CD4-positive, CD25-positive, alpha-beta regulatory T cell (primary cell): ENCODE data around the gene L2HGDH. TPM values are rescaled to one million over a fixed set of nuclear protein-coding genes. Genes with fewer than 3 reads are reported as not detected.
A peak's percentile ranks its signal among the peaks of the same experiment; 100 is the strongest.

Experiments
- ATAC-seq, 2 donors: fragments of 150-1000 bp; cut with Tn5 transposase; one replicate each; pipeline ENCODE4 v1.10.0; 2021; ENCODE audit warnings: low read depth in 2 of 2, moderate number of reproducible peaks in 2 of 2, moderate library complexity in 1 of 2
- DNase-seq, 3 donors: peaks; one replicate each; pipeline versions ENCODE4 v3.0.0 to v3.0.0-alpha.2; 2012 to 2022; ENCODE audit warnings: mixed read lengths in 1 of 3
- H3K27ac ChIP-seq: one replicate; pipeline ENCODE4 v1.7.0; 2013; ENCODE audit warnings: mild to moderate bottlenecking, low read length; ENCODE audit not compliant: insufficient read depth, poor library complexity, severe bottlenecking
- H3K27me3 ChIP-seq: one replicate; pipeline ENCODE4 v1.7.0; 2013; ENCODE audit warnings: low read length; ENCODE audit not compliant: control insufficient read depth, insufficient read depth
- H3K36me3 ChIP-seq: one replicate; pipeline ENCODE4 v1.7.0; 2013; ENCODE audit warnings: mild to moderate bottlenecking, low read length, moderate library complexity; ENCODE audit not compliant: control insufficient read depth, insufficient read depth
- H3K4me1 ChIP-seq: 2 replicates; pipeline ENCODE4 v1.7.0; 2013; ENCODE audit warnings: mild to moderate bottlenecking, low read length; ENCODE audit not compliant: insufficient read depth, control insufficient read depth, poor library complexity, severe bottlenecking
- H3K4me3 ChIP-seq: one replicate; pipeline ENCODE4 v1.7.0; 2013; ENCODE audit warnings: low read depth, mild to moderate bottlenecking, low read length, moderate library complexity
- H3K9me3 ChIP-seq, 2 experiments: 1 replicate in 1 of 2; 2 replicates in 1 of 2; pipeline ENCODE4 v1.7.0; 2013; ENCODE audit warnings: low read length in 2 of 2, mild to moderate bottlenecking in 1 of 2, moderate library complexity in 1 of 2; ENCODE audit not compliant: control insufficient read depth in 2 of 2
- H3K27ac Mint-ChIP-seq, 3 donors: one replicate each; pipeline ENCODE4 v1.8.0; 2020 to 2022; ENCODE audit warnings: mild to moderate bottlenecking in 3 of 3, mixed read lengths in 3 of 3, moderate library complexity in 2 of 3
- H3K27me3 Mint-ChIP-seq: one replicate; pipeline ENCODE4 v1.8.0; 2022; ENCODE audit warnings: mild to moderate bottlenecking, mixed read lengths
- H3K36me3 Mint-ChIP-seq: one replicate; pipeline ENCODE4 v1.8.0; 2020; ENCODE audit warnings: mixed read lengths
- H3K4me1 Mint-ChIP-seq, 4 donors: one replicate each; pipeline ENCODE4 v1.8.0; 2020 to 2022; ENCODE audit warnings: mixed read lengths in 4 of 4, mild to moderate bottlenecking in 1 of 4
- H3K4me3 Mint-ChIP-seq, 4 donors: one replicate each; pipeline ENCODE4 v1.8.0; 2020 to 2022; ENCODE audit warnings: mild to moderate bottlenecking in 4 of 4, mixed read lengths in 4 of 4, moderate library complexity in 3 of 4
- H3K9me3 Mint-ChIP-seq, 7 donors: one replicate each; pipeline ENCODE4 v1.8.0; 2020 to 2022; ENCODE audit warnings: mixed read lengths in 7 of 7, mild to moderate bottlenecking in 3 of 7, moderate library complexity in 2 of 7
- polyA plus RNA-seq, 4 donors: library from polyadenylated mRNA; unstranded; fragments of 300-500 nt; fragmentation: Illumina TruSeq; gene quantifications; one replicate each; pipeline ENCODE4 v1.2.3, GENCODE V29; 2021
- total RNA-seq: library from RNA; stranded (reverse); gene quantifications from one replicate; pipeline ENCODE4 v1.2.3, GENCODE V29; 2022

L2HGDH gene
- total and polyA plus RNA-seq, 5 donors from 2014 or later, result 2.2 to 3.7 (median 3.2) TPM

GRCh38 chr14:50233166-50233950, 78.7 kb downstream of the L2HGDH start:
- Mint-ChIP-seq H3K36me3 (peaks cover 6% of the 10 kb centered on the region), H3K27ac (peak overlapping the region; percentile 44 to 63 (median 46)), H3K4me1 (peaks cover 22 to 41% (median 30%) of the 10 kb centered on the region in 4 donors), H3K9me3 (peaks cover 0 to 5% (median 2%) of the 10 kb centered on the region in 7 donors), H3K4me3 (peak overlapping the region; percentile 85 to 94 (median 88)), H3K27me3 (peaks cover 48% of the 10 kb centered on the region)
- H3K27ac ChIP-seq, result no peak overlapping the region
- H3K36me3 ChIP-seq, result no peaks in the 10 kb centered on the region
- no peak for ATAC-seq
- H3K27me3 ChIP-seq, result peaks cover 12% of the 10 kb centered on the region
- peaks cover 3% of the 10 kb centered on the region in 2 experiments for H3K9me3 ChIP-seq
- H3K4me1 ChIP-seq, result peaks cover 20% of the 10 kb centered on the region
- DNase-seq, result peak in 1 of 3 donors; percentile 14
- peak overlapping the region; percentile 57 for H3K4me3 ChIP-seq

GRCh38 chr14:50232276-50232642, 79.8 kb downstream of the L2HGDH start:
- DNase-seq (no peak), ATAC-seq (no peak)
- H3K4me1 Mint-ChIP-seq, result peaks cover 22 to 50% (median 35%) of the 10 kb centered on the region in 4 donors
- no peaks in the 10 kb centered on the region for H3K36me3 ChIP-seq
- H3K27ac ChIP-seq, result peak overlapping the region; percentile 77
- H3K9me3 ChIP-seq, result peaks cover 3 to 4% of the 10 kb centered on the region in 2 experiments
- H3K4me3 ChIP-seq, result peak overlapping the region; percentile 82
- peaks cover 0 to 5% (median 2%) of the 10 kb centered on the region in 7 donors for H3K9me3 Mint-ChIP-seq
- peaks cover 12% of the 10 kb centered on the region for H3K27me3 ChIP-seq
- peak overlapping the region; percentile 63 to 85 (median 67) for H3K27ac Mint-ChIP-seq
- H3K27me3 Mint-ChIP-seq, result peaks cover 58% of the 10 kb centered on the region
- peak overlapping the region; percentile 85 to 92 (median 90) for H3K4me3 Mint-ChIP-seq
- H3K4me1 ChIP-seq, result peaks cover 20% of the 10 kb centered on the region
- peaks cover 3% of the 10 kb centered on the region for H3K36me3 Mint-ChIP-seq

DNA sequence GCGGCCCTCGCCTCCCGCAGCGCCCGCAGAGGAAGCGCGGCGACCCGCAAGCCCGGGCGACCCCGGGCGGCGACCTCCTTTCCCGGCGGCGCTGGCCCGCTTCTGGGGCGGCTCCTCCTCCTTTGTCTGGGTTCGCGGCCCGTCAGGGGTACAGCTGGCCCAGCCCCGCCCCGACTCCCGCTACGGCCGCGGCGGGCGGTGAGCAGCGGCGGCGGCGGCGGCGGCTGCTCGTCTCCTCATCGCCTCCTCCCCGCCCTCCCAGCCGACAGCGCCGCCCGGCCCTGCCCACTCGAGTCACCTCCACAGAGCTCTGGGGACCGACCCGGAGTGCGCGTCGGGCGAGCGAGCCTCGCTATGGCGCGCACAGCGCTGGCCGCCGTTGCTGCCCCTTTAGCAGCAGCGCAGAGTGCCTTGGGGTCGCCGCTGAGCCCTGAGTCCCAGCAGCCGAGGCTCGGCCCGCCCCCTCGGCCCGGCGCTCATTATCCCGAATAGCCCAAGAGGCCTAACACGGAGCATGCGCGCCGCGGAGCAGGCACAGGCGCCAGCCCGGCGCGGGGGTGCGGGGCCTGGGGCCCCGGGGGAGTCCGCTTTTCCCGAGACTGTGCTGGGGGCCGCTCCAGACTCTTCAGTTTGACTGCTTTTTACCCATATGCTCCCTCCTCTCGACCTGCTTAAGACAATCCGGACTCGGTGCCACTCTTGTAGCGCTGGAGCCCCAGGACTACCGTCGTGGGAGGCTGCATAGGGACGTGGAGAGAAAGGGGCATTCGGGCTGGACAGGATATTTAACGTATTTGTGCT, 80.4 kb downstream of the L2HGDH start, which contains the start of gene SOS2:
TSS of gene SOS2 (minus strand) at position 104 of the 801 bp plus-strand sequence. CDS start 295 bp downstream, outside the sequence.
- peak; percentile 80 to 83 for ATAC-seq
- Mint-ChIP-seq H3K4me1 (peaks cover 22 to 54% (median 37%) of the 10 kb centered on the region in 4 donors), H3K27me3 (peaks cover 59% of the 10 kb centered on the region), H3K36me3 (peaks cover 3% of the 10 kb centered on the region), H3K9me3 (peaks cover 0 to 5% (median 2%) of the 10 kb centered on the region in 7 donors), H3K27ac (peak within 1 kb of the TSS; percentile 87 to 97 (median 94)), H3K4me3 (peak within 1 kb of the TSS; percentile 85 to 97 (median 92))
- no peaks in the 10 kb centered on the region for H3K36me3 ChIP-seq
- peak; percentile 75 to 81 (median 77) for DNase-seq
- peak within 1 kb of the TSS; percentile 87 for H3K4me3 ChIP-seq
- peaks cover 12% of the 10 kb centered on the region for H3K27me3 ChIP-seq
- peaks cover 20% of the 10 kb centered on the region for H3K4me1 ChIP-seq
- H3K9me3 ChIP-seq, result peaks cover 3 to 4% of the 10 kb centered on the region in 2 experiments
- peak within 1 kb of the TSS; percentile 77 for H3K27ac ChIP-seq

- Histone ChIP-seq H3K9me3 (peaks cover 3 to 4% of the 10 kb centered on the region in 2 experiments), H3K4me3 (peak overlapping the region; percentile 87), H3K27ac (peak overlapping the region; percentile 77), H3K27me3 (peaks cover 12% of the 10 kb centered on the region), H3K4me1 (peaks cover 23% of the 10 kb centered on the region), H3K36me3 (no peaks in the 10 kb centered on the region)
- peak overlapping the region; percentile 87 to 97 (median 94) for H3K27ac Mint-ChIP-seq
- H3K9me3 Mint-ChIP-seq, result peaks cover 0 to 5% (median 2%) of the 10 kb centered on the region in 7 donors
- peaks cover 30 to 61% (median 45%) of the 10 kb centered on the region in 4 donors for H3K4me1 Mint-ChIP-seq
- H3K4me3 Mint-ChIP-seq, result peak overlapping the region; percentile 85 to 97 (median 90)
- ATAC-seq, result peak; percentile 1 to 33
- peaks cover 63% of the 10 kb centered on the region for H3K27me3 Mint-ChIP-seq
- DNase-seq, result peak; percentile 8 to 66 (median 48)
- H3K36me3 Mint-ChIP-seq, result peaks cover 3% of the 10 kb centered on the region
These were observed 81.1 kb downstream of the L2HGDH start for GRCh38 chr14:50230701-50231474.

DNA sequence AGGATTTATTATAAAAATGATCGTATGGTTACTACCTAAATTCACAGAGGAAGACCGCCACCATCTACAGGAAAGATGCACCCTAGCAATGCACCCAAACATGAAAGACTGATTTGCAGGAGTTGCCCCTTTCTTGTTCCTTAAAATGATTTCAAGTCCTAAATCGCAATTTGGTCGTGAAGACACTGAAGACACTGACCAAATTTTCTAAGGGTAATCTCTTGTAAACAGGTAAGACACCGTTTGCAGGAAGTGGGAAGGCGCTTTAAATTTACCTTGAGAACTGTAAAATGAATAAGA, 81.7 kb downstream of the L2HGDH start:
- H3K27me3 Mint-ChIP-seq, result peaks cover 63% of the 10 kb centered on the region
- peaks cover 32 to 65% (median 48%) of the 10 kb centered on the region in 4 donors for H3K4me1 Mint-ChIP-seq
- ATAC-seq (peak in 1 of 2 donors; percentile 29), DNase-seq (peak in 1 of 3 donors; percentile 67)
- Histone ChIP-seq H3K27me3 (peaks cover 12% of the 10 kb centered on the region), H3K27ac (peak overlapping the region; percentile 71), H3K4me3 (peak overlapping the region; percentile 87), H3K36me3 (no peaks in the 10 kb centered on the region), H3K4me1 (peaks cover 24% of the 10 kb centered on the region), H3K9me3 (peaks cover under 1 to 4% of the 10 kb centered on the region in 2 experiments)
- H3K9me3 Mint-ChIP-seq, result peaks cover 0 to 5% (median 2%) of the 10 kb centered on the region in 7 donors
- H3K4me3 Mint-ChIP-seq, result peak overlapping the region; percentile 85 to 97 (median 90)
- peaks cover 3% of the 10 kb centered on the region for H3K36me3 Mint-ChIP-seq
- peak overlapping the region; percentile 87 to 97 (median 94) for H3K27ac Mint-ChIP-seq

- Histone ChIP-seq H3K4me3 (peak overlapping the region; percentile 87), H3K27ac (peak overlapping the region; percentile 30), H3K27me3 (peaks cover 12% of the 10 kb centered on the region), H3K4me1 (peaks cover 24% of the 10 kb centered on the region), H3K36me3 (no peaks in the 10 kb centered on the region), H3K9me3 (peaks cover 0 to 4% of the 10 kb centered on the region in 2 experiments)
- ATAC-seq (no peak), DNase-seq (no peak)
- Mint-ChIP-seq H3K4me1 (peaks cover 29 to 68% (median 50%) of the 10 kb centered on the region in 4 donors), H3K27me3 (peaks cover 58% of the 10 kb centered on the region), H3K4me3 (peak overlapping the region; percentile 68 to 85 (median 75)), H3K9me3 (peaks cover 0 to 5% (median 0%) of the 10 kb centered on the region in 7 donors), H3K27ac (peak overlapping the region; percentile 17 to 79 (median 76)), H3K36me3 (peaks cover 3% of the 10 kb centered on the region)
These were observed 82.3 kb downstream of the L2HGDH start for GRCh38 chr14:50229681-50230080.

DNA sequence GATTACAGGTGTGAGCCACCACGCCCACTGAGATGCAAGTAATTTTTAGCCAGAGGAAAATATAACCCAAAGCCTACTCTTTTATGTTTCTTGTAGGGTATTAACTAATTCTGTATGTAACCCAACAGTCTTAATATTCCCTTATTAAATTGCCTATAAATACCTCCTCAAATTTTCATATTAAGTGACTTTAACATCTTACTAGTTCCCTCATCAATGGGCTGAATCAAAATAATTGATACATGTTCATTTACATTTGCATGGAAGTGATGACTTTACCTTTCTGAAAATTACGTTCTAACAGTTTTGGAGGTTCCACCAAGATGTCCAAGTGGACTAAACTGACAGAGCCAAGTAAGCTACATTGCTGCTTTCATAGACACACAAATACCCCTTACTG, 83.7 kb downstream of the L2HGDH start:
- Mint-ChIP-seq H3K36me3 (peaks cover 3% of the 10 kb centered on the region), H3K4me3 (peak overlapping the region in 1 of 4 donors; percentile 34), H3K27me3 (peaks cover 49% of the 10 kb centered on the region), H3K9me3 (peaks cover 0 to 5% (median 0%) of the 10 kb centered on the region in 7 donors), H3K27ac (peak overlapping the region in 2 of 3 donors; percentile 56 to 79), H3K4me1 (peaks cover 26 to 69% (median 44%) of the 10 kb centered on the region in 4 donors)
- no peak overlapping the region for H3K4me3 ChIP-seq
- H3K27ac ChIP-seq, result no peak overlapping the region
- H3K27me3 ChIP-seq, result peaks cover 9% of the 10 kb centered on the region
- ATAC-seq (no peak), DNase-seq (no peak)
- peaks cover 20% of the 10 kb centered on the region for H3K4me1 ChIP-seq
- peaks cover 0 to 4% of the 10 kb centered on the region in 2 experiments for H3K9me3 ChIP-seq
- H3K36me3 ChIP-seq, result no peaks in the 10 kb centered on the region
